ENCODE results near the gene NLRP1. TPM values are rescaled to one million over a fixed set of nuclear protein-coding genes. Genes with fewer than 3 reads are reported as not detected.

The NLRP1 gene
- total RNA-seq, 2 experiments from 2014 or later: 26.0 to 28.2 TPM

DNA sequence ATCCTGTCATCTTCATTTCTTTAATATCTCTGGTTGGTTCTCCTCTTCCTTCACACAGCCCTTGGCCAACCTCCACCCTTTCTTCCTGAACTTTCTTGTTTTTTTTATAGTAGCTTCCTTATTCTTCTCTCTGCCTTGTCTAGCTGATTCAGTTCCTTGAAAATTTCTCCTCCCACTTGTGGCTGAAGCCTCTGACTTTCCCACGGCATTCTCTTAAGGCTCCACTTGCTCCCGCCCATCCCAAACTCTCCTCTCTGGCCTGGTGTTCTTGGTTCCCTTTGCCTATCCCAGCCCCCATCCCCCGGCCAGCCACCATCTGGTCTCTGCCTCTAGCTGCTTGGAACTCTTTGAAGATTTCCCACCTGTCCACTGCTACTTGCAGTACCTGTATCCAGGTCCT, 29.1 kb downstream of the NLRP1 start:
- ChIA-PET POLR2A (interaction anchor here (0.7 to 0.8 kb wide), 2 partner anchors 50 to 148 kb away, joined by 3 read pairs; no protein-coding TSS in a partner anchor), CTCF (interaction anchor here (0.9 kb wide), 1 partner anchor 116 kb away, joined by 3 read pairs; no protein-coding TSS in a partner anchor)
- Mint-ChIP-seq H3K36me3 (ENCODE audit: low read depth) (peaks cover 35% of the 10 kb centered on the region), H3K4me1 (ENCODE audit: low read depth) (peaks cover 24% of the 10 kb centered on the region), H3K27ac (no peak overlapping the region), H3K4me3 (no peak overlapping the region), H3K9me3 (no peaks in the 10 kb centered on the region), H3K27me3 (no peaks in the 10 kb centered on the region)
- TF ChIP-seq, protein P1, sequence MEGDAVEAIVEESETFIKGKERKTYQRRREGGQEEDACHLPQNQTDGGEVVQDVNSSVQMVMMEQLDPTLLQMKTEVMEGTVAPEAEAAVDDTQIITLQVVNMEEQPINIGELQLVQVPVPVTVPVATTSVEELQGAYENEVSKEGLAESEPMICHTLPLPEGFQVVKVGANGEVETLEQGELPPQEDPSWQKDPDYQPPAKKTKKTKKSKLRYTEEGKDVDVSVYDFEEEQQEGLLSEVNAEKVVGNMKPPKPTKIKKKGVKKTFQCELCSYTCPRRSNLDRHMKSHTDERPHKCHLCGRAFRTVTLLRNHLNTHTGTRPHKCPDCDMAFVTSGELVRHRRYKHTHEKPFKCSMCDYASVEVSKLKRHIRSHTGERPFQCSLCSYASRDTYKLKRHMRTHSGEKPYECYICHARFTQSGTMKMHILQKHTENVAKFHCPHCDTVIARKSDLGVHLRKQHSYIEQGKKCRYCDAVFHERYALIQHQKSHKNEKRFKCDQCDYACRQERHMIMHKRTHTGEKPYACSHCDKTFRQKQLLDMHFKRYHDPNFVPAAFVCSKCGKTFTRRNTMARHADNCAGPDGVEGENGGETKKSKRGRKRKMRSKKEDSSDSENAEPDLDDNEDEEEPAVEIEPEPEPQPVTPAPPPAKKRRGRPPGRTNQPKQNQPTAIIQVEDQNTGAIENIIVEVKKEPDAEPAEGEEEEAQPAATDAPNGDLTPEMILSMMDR (IDR thresholded peaks at IDR 0.05): no peak
- DNase-seq (no peak), ATAC-seq (no peak)
- intact Hi-C loops (cut with micrococcal nuclease): no loop called here

DNA sequence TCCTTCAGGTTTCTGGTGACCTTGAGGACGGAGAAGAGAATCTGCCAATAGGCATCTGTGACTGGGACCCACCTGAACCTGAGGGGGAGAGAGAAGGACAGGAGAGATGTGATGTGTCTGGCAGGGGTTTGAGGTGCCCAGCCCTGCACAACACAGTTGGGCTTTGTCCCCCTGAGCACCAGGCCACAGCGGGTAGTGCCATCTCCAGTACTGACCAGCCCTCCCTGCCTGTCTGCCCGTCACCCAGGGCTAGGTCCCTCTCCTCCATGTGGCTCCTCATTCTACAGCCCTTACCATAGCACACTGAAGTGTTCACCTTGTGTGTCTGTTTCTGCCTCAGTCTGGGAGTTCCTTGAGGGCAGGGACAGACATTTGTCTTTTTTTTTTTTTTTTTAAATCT, 30.8 kb downstream of the NLRP1 start:
- H3K36me3 Mint-ChIP-seq (ENCODE audit: low read depth): peaks cover 40% of the 10 kb centered on the region
- H3K27ac Mint-ChIP-seq: no peak overlapping the region
- TF ChIP-seq, protein P1 (IDR thresholded peaks at IDR 0.05): no peak
- ChIA-PET POLR2A (no interaction called here), CTCF (no interaction called here)
- intact Hi-C loops (cut with micrococcal nuclease): no loop called here
- no peak for ATAC-seq
- no peaks in the 10 kb centered on the region for H3K27me3 Mint-ChIP-seq
- H3K4me1 Mint-ChIP-seq (ENCODE audit: low read depth): peaks cover 24% of the 10 kb centered on the region
- no peaks in the 10 kb centered on the region for H3K9me3 Mint-ChIP-seq
- no peak overlapping the region for H3K4me3 Mint-ChIP-seq
- DNase-seq: no peak

DNA sequence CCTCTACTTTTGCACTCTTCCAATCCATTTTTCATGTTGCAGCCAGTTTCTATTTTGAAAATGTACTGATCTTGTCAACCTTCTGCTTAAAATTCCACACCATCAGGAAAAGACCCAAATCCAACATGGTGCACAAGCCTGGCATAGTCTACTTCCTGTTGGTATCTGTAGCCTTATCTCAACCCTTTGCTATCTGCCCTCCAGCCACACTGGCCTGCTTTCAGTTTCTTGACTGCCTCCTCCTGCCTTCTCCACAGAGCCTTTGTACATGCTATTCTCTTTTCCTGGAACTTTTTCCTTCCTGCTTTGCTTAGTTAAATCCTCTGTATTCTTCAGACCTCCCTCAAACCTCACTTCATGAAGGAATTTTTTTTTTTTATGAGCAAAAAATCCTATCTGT, 31.5 kb downstream of the NLRP1 start:
- H3K27ac Mint-ChIP-seq: peak overlapping the region; percentile 50
- H3K27me3 Mint-ChIP-seq: no peaks in the 10 kb centered on the region
- DNase-seq (no peak), ATAC-seq (no peak)
- peaks cover 45% of the 10 kb centered on the region for H3K36me3 Mint-ChIP-seq (ENCODE audit: low read depth)
- ChIA-PET CTCF (no interaction called here), POLR2A (no interaction called here)
- TF ChIP-seq, protein P1 (IDR thresholded peaks at IDR 0.05): no peak
- no peaks in the 10 kb centered on the region for H3K9me3 Mint-ChIP-seq
- peaks cover 24% of the 10 kb centered on the region for H3K4me1 Mint-ChIP-seq (ENCODE audit: low read depth)
- H3K4me3 Mint-ChIP-seq: no peak overlapping the region
- intact Hi-C loops (cut with micrococcal nuclease): no loop called here

DNA sequence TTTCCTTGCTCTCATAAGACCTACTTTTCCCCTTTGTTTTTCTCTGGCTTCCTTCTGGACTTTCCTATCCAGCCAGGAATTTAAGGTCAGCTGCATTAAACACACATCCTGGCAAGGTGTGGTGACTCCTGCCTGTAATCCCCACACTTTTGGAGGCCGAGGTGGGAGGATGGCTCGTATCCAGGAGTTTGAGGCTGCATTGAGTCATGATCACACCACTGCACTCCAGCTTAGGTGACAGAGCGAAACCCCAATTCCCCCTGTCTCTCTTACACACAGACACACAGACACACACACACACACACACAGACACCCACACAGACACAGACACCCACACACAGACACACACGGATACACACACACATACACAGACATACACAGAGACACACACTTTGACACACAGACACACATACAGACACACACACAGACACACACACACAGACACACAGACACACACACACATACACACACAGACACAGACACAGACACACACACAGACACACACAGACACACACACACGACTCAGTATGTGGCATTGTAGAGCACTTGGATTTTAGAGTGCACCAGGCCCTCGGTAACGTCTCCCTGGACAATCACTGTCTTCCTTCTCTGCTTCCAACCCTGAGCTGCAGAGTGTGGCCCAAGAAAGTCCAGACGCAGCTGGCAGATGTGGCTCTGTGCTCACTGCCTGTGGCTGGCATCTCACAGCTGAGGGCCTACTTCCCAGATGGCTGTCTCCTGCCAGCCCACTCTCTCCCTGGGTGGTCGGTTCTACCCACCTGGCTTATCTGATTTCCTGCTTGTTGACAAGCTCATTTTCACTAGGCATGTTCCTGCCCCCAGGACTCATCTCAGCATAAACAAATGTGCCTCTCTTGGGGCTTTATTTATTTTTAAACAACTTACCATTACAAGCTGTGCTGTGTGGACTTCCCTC, 39.0 kb downstream of the NLRP1 start:
- Mint-ChIP-seq H3K27ac (peak overlapping the region; percentile 3), H3K27me3 (no peaks in the 10 kb centered on the region), H3K9me3 (no peaks in the 10 kb centered on the region), H3K4me1 (ENCODE audit: low read depth) (peaks cover 3% of the 10 kb centered on the region), H3K36me3 (ENCODE audit: low read depth) (peaks cover 17% of the 10 kb centered on the region), H3K4me3 (no peak overlapping the region)
- ChIA-PET CTCF (no interaction called here), POLR2A (interaction anchor here (1.0 kb wide), 1 partner anchor 20 kb away, joined by 3 read pairs; no protein-coding TSS in a partner anchor)
- DNase-seq: no peak
- intact Hi-C loops (cut with micrococcal nuclease): no loop called here
- ATAC-seq: no peak
- TF ChIP-seq, protein P1 (IDR thresholded peaks at IDR 0.05): no peak

- intact Hi-C loops (cut with micrococcal nuclease): no loop called here
- ATAC-seq (no peak), DNase-seq (no peak)
- Mint-ChIP-seq H3K4me3 (no peak overlapping the region), H3K4me1 (ENCODE audit: low read depth) (peaks cover 3% of the 10 kb centered on the region), H3K27ac (no peak overlapping the region), H3K9me3 (no peaks in the 10 kb centered on the region), H3K36me3 (ENCODE audit: low read depth) (peaks cover 17% of the 10 kb centered on the region), H3K27me3 (no peaks in the 10 kb centered on the region)
- TF ChIP-seq, protein P1 (IDR thresholded peaks at IDR 0.05): no peak
- ChIA-PET POLR2A (interaction anchor here (1.0 kb wide), 1 partner anchor 19 kb away, joined by 3 read pairs; no protein-coding TSS in a partner anchor), CTCF (interaction anchor here (1.2 kb wide), 1 partner anchor 17 kb away, joined by 3 read pairs; no protein-coding TSS in a partner anchor)
These were observed 40.2 kb downstream of the NLRP1 start for GRCh38 chr17:5544115-5544514.

Data from activated CD8-positive, alpha-beta T cell treated with anti-CD3 and anti-CD28 coated beads for 36 hours (primary cell).